Peyer's patch (tissue), 4 donors: ENCODE data around the gene EMC10.

Experiments
- POLR2A ChIP-seq, 2 donors: fragments of 450-650 bp; IDR thresholded peaks; one replicate each; pipeline ENCODE4 v1.5.1; 2017; ENCODE audit warnings: antibody characterized with exemption in 2 of 2, mild to moderate bottlenecking in 2 of 2, moderate library complexity in 2 of 2
- TF ChIP-seq, protein P1 (sequence below), 6 experiments: fragments of 450-650 bp in 4 of 6; fragments of 200-600 bp in 2 of 6; sonication (generic) in 1 of 6; IDR thresholded peaks; one replicate each; pipeline ENCODE4 v1.5.1; 2017 to 2019; ENCODE audit warnings: antibody characterized with exemption in 6 of 6, mild to moderate bottlenecking in 3 of 6, moderate library complexity in 1 of 6

DNA sequence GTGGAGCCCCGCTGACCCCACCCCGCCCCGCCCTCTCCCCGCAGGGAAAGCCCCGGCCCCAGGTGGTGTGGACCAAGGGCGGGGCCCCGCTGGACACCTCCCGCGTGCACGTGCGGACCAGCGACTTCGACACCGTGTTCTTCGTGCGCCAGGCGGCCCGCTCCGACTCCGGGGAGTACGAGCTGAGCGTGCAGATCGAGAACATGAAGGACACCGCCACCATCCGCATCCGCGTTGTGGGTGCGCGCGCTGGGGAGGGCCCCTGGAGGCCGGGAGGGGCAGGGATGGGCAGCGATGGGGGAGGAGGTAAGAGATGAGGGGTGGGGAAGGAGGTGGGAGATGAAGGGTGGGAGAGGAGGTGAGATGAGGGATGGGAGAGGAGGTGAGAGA lies 17.2 kb upstream of the EMC10 start:
- TF ChIP-seq, protein P1, sequence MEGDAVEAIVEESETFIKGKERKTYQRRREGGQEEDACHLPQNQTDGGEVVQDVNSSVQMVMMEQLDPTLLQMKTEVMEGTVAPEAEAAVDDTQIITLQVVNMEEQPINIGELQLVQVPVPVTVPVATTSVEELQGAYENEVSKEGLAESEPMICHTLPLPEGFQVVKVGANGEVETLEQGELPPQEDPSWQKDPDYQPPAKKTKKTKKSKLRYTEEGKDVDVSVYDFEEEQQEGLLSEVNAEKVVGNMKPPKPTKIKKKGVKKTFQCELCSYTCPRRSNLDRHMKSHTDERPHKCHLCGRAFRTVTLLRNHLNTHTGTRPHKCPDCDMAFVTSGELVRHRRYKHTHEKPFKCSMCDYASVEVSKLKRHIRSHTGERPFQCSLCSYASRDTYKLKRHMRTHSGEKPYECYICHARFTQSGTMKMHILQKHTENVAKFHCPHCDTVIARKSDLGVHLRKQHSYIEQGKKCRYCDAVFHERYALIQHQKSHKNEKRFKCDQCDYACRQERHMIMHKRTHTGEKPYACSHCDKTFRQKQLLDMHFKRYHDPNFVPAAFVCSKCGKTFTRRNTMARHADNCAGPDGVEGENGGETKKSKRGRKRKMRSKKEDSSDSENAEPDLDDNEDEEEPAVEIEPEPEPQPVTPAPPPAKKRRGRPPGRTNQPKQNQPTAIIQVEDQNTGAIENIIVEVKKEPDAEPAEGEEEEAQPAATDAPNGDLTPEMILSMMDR (IDR thresholded peaks at IDR 0.05) = no peak
- no peak for TF ChIP-seq POLR2A (IDR thresholded peaks at IDR 0.05)
